Limb (tissue), 2 donors: ENCODE results near the gene JHY.
A peak's percentile ranks its signal among the peaks of the same experiment; 100 is the strongest.

ENCODE experiments used
- DNase-seq, 2 donors: peaks; one replicate each; pipeline ENCODE4 v3.0.0-alpha.2; 2016; ENCODE audit errors: extremely low spot score in 2 of 2

Gene JHY

DNA sequence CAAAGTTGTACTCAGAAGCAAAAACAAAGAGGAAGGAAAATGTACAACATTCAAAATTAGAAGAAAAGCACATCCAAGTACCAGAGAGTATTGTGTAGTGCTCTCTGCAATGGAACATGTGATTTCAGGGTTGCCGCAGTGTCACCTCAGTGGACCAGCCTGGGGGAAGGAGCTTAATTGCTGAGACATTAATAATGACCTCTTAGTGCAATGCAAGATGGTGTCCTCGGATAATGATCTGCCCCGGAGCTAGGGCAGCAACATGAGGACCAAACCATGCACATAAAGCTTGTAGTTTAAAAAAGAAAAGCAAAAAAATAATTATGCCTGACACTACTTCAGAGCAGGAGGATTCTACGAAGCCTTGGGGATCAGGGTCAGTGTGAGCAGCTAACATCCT, 11.3 kb upstream of the JHY start:
- no peak for DNase-seq

DNA sequence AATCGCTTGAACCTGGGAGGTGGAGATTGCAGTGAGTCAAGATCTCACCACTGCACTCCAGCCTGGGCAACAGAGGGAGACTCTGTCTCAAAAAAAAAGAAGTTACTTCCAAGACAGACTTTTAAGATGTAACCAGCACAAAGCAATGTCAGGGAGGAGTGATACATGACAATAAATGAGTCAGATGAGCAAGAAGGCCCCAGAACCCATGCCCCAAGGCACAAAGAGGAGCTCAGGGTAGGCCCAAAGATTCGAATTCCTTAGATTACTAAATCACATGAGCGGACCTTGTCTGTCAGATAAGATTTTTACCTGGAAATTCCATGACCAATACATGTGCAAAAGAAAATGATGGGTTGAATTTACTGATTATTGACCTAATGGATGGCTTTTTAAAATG, 10.5 kb upstream of the JHY start:
- no peak for DNase-seq

DNA sequence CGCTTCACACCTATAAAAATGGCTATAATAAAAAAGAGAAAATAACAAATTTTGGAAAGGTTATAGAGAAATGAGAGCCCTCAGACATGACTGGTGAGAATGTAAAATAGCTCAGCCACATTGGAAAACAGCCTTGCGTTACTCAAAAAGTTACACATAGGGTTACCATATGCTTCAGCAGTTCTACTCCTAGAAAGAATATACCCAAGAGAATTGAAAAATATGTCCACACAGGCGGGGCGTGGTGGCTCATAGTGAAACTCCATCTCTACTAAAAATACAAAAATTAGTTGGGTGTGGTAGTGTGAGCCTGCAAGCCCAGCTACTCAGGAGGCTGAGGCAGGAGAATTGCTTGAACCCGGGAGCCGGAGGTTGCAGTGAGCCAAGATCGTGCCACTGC, 7.6 kb upstream of the JHY start:
- DNase-seq = no peak

DNA sequence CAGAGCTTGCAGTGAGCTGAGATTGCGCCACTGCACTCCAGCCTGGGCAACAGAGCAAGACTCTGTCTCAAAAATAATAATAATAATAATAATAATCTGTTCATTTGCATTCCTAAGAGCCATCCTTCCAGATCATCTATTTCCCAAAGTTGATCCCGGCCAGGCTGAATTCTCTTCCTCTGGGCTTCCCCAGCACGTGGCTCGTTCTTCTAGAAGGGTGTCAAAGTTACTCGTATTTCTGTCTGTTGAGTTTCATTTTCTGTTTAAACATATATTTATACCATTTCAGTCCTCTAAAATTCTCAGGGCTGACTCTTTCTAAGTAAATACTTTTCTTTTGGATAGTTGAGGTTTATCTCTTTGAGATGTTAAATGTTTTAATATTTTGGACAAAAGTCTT, 4.8 kb upstream of the JHY start:
- no peak for DNase-seq

DNA sequence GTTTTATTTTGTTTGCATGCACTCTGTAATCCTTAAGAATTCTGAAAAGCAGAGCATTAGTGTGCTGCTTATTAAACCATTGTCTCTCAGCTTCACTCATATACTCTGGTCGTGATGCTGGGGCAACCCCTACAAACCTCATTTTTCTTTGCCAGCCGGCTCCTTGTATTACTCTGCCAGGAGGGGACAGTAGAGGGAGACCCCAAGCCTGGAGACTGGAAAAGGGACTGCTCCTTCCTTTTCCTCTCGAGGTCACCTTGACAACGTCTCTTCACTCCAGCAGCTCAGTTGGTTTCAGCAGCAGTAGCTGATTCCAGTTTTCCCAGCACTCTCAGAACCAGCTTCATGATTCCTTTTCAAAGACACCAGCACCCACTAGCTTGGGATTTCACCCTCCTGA, 2.8 kb upstream of the JHY start:
- no peak for DNase-seq

DNA sequence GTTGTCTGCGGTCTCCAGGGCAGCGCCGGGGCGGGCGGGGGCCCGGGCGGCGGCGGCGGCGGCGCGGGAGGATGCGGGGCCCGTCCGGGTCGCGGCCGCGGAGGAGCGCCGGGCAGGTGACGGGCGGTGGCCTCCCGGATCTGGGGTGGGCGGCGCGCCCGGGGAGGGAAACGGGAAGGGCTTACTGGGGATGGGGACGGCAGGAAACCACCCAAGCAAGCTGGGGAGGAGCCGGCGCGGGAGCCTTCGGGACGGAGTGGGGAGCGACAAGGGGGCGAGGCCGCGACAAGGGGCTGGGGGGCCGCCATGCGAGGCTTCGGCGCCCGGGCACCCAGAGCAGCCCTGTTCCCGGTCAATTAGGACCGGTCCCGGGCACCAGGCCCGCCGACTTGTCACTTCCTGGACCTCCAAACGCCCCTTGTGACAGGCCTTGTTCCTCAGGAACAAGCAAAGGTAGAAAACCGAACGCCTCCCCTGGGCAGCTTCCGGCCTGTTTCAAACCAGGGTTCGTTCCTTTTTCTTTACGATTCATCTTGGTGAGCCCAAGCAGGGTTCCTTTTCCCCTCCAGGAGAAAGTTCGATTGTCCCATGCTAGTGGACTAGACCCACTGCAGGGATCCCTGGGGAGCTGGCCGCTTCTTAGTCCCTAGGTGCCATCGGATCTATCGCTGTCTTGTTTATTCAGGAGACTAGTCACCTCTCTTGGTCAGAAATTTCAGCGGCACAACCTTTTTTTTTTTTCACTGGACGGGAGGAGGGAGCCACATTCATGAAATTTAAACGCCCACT, 492 bp downstream of the JHY start:
- DNase-seq = peak; percentile 38 to 78

DNA sequence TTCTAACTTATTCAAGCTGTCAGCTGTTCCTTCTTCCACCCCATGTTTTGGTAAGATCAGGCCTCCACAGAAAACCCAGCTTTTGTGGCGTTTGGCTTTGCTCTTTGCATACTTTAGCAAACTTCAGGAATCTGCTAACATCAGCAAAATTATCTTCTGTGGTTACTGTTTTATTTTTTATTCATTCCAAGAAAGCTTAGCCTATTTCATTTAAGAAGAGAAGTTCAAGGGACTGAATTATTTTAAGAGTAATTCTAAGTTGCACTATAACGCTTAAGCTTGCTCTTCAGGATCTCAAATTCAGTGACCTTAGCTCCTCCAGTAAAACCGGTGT, 1.1 kb downstream of the JHY start:
- DNase-seq = peak in 1 of 2 donors; percentile 69

DNA sequence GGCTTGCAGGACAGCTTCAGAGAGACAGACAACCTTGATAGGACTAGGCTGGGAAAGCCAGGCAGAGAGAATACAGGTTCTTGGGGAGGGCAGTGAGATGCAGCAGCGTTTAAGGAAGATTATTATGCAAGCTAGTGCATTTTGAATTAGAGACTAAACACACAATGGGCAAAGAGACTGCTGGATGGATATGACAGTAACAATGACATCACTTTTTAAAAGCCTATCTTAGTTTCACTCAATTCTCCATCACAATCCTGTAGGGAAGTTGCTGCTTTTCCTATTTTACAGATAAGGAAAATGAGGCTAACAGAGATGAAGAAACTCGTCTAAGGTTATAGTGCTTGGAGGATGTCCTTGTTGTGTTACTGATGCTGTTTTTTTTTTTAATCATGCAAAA, 5.6 kb downstream of the JHY start:
- DNase-seq = no peak

DNA sequence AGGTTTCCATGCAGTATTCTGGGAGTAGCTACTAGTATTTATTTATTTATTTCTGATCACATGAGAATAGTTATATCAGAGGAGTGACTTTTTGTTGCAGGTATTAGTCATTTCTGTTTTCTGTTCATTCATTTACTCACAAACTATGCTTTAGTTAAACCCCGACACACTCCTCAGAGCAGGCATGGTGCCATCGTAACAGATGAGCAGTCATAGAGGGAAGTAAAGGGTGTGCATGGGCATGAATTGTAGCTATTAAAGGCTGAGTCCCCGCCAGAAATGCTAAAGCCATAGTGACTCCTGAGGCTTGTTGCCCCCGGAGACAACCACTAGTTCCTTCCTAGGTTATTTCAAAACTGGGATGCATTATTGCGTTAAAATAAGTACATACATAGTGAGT, 10.6 kb downstream of the JHY start:
- DNase-seq = no peak

DNA sequence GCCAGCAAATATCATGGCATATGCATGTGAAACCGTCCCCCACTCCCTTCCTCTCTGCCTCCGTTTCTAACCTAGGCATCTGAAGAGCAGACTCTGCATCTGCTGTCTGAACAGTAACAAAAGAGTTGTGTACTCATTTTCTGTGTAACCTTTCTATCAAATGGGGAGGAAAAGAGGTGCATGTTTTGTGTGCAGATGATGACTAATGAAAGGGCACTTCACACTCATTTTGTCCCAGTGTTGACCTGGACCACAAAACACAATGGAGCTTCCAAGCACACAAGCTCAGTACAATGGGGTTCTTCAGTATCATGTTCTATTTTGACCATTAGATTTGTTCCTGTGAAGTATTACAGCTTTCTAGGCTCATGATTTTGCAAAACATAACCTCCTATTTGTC, 13.0 kb downstream of the JHY start:
- DNase-seq = no peak

DNA sequence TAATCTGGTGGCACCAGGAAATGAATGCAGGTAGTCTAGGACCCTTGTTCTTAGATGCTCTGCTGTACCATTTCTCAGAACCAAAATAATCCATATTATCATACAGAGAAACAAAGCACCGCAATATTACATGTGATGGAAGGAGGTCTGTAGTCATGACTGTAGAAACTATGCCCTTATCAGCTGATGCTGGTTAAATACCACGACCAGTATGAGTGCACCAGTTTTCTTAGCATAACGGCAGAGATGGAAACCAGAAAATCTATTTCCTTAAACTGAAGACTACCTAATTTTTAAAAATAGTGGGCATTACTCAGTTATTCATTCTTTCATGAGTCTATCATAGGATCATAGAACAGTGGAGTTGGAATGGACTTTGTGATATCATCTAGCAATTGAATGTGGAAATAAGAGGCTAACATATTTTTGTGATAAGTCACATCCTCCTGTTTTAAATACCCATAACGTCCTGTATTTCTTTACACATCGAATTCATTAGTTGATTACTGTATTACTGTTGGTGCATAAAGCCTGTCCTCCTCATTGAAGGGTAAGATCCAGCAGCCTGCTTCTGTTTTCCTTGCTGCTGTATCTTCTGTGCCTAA, 15.1 kb downstream of the JHY start:
- DNase-seq = no peak

DNA sequence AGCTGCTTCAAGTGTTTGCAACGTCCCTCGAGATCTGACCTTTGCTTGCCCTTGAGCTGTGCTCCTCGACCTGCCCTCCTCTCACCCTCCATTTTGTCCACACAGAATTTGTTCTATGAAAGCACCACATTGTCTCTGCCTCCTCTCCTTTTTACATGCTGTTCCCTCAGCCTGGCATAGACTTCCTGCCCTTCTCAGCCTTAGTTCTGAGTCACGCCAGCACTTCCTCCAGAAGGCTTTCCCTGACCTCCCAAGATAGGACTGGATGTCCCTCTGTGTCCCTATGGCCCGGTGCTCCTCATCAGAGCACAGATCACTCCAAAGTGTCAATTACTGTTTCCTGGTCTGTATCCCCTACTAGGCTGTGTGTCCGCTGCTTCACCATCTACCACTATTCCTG, 16.2 kb downstream of the JHY start:
- no peak for DNase-seq

DNA sequence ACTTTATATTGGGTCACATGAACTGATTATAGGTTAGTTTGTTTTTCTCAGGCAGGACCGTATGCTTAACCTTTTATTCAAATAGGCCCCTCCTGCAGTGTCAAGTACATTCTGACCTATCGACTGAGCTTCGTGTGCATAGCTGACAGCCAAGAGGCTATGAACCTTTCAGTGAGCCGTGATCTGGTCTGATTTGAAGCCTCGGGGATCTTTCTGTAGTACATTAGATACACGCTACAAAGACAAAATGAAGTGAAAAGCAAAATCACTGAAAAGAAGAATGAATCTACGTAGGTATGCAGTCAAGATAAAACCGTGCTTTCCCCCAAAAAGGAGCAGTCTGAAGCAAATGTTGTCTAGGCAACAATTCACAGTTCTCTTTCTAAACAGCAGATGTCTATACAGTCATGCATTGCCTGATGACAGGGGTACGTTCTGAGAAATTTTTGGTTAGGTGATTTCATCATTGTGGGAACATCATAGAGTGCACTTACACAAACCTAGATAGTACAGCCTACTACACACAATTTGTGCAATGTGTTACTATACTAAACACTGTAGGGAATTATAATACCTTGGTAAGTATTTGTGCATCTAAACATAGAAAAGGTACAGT, 18.1 kb downstream of the JHY start:
- no peak for DNase-seq

DNA sequence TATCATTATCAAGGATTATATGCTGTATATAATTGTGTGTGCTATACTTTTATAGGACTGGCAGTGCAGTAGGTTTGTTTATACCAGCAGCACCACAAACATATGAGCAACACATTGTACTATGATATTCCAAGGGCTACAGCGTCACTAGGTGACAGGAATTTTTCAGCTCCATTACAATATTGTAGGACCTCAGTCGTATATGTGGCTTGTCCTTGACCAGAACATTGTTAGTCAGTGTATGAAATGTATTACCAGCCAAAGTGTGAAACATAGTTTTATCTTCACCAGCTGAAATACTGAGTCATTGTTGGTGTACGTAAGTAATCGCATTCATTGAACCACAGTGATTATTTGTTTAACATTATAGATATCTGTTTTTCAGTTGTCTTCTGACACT, 20.4 kb downstream of the JHY start:
- DNase-seq = no peak

DNA sequence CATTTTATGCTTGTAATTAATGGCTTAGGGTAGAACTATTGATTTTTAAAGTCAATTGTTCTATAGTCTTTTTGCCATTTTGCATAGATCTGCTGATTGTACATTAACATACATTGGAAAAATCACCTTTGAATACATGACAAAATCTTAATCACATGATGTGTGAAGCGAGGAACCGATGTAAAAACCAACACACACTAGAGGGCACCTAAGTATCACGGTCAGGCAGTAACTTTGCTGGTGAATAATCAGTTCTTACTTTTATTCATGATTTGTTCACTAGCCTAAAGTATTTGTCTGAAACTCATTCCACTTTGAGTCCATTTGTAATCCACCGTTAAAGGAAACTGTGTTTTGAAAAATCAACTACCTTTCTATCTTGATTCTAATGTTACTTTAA, 28.2 kb downstream of the JHY start:
- DNase-seq = no peak

DNA sequence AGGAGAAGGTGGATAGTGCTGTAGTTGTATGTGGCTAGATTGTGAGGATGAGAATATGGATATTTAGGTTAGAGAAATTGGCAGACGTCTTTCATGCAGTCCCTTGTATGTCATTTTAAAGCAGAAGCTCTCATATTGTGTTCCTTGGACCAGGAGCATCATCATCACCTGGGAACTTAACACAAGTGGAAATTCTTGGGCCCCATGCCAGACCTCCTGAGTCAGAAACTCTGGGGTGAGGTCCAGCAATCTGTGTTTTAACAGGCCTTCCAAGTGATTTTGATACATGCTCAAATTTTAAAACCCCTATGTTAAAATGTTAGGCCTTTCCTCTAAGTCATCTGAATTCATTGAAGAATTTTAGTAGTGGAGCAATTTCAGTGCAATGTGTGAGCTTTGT, 34.8 kb downstream of the JHY start:
- no peak for DNase-seq

DNA sequence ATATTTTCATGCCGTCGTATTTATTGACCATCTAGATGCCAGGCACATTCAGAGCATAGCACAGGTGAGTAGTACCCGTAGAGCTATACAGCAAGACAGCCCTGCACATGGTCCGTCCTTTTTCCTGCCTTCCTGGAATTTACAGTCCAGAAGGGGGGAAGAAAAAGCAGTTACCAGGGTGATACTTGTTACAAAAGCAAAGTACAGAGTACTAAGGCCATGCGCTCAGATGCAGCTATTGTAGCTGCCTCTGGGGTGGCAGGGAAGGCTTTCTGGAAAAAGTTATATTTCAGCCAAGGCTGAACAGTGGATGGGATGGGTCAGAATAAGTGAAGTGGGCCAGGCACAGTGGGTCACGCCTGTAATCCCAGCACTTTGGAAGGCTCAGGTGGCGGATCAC, 36.2 kb downstream of the JHY start:
- DNase-seq = no peak

DNA sequence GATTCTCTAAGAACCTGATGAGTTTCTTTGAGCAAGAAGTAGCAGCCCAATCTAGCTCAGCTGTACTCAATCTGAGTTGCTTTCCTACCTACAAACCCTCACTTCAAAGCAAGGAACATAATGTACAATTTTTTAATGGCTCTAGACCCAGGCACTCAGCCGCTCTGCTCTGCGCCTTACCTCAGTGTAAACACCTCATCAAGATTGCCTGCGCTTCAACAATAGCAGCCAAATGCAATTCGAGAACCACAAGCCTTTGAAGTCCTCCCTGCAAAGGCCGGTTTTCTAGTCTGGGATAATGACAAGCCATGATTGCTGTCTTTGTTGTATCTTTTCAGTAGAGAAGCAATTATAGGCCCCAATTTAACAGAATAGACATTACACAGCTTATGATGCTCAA, 38.0 kb downstream of the JHY start:
- no peak for DNase-seq

DNA sequence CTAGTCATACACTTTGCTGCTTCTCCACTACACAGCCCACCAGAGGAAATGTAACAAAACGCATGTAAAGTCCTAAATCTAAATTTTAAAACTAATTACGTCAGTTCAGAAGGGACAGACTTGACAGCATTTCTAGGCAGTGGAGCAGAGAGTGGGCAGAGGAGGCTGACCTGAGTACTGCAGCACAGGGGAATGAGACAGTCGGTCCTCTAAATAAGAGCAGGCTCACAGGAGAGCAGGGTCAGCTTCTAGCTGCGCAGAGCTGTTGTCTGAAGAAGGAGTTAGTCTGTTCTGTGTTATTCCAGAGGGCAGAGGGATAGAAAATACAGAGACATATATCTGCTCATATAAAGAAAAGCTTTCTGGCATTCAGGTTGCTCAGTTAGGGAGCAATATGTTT, 40.3 kb downstream of the JHY start:
- DNase-seq = no peak

DNA sequence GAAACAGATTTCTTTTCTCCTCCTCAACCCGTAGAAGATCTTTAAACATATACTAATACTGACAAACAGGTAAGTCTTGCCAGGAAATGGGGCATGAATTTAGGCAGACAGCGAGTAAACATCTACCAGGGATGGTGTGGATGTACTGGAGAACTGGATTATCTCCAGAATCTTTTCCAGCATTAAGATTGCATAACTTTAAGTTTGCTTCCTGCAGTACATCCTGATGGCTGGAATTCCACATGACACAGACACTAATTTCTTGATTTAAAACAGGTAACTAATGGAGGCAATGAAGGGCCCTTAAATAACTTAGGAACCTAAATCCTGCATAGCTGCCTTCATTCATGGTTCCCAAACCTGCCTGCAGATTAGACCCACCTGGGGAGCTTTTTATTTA, 40.7 kb downstream of the JHY start:
- DNase-seq = no peak

DNA sequence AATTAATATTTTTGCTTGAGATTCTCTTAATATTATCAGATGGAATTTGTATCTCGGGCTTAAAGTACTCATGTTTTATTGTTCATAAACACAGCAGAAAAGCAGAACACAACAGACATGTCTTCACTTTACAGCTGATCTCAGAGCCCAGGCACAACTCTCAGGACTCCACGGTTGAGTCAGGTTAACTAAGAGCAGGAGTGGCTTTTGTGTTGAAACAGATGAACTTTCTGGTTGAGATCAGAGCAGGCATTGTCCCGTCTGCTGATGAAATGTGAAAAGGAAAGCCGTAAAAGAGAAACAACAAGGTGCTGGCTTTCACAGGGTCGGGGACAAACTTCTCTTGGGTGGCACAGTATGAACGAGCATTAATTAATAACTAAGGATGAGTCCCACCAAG, 49.0 kb downstream of the JHY start:
- no peak for DNase-seq

DNA sequence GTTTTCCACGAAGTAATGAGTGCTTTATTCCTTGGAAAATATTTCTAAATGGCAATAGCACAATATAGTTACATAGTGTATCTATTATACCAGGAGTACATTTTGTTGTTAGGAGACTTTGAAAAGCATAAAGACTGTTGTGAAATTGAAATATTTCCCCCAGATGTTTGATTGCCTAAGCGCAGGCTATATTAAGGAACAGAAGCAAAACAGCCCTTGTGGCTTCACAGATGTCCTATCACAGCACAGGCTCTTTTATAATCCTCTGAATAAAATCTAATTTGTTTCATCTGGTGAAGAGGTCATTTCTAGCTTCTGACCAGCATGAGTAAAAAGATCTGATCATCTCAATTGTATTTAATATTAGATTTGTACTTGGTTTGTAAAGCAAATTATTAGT, 50.9 kb downstream of the JHY start:
- peak in 1 of 2 donors; percentile 10 for DNase-seq

DNA sequence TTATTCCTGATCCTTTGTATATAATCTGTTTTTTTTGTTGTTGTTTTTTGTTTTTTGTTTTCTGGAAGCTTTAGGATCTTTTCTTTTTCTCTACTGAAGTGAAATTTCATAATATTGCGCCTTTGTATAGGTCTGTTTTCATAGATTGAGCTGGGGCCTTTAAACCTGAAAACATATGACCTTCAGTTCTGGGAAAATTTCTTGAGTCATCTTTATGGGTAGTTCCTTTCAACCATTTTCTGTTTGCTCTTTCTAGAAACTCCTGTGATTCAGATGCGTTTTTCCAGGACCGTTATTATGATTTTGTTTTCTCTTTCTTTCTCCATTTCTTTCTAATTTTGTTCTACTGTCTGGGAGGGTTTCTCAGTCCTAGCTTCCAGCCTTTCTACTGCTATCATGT, 55.4 kb downstream of the JHY start:
- DNase-seq = no peak
